Immature natural killer cell (primary cell): ENCODE results near the gene SCN2A. TPM values are rescaled to one million over a fixed set of nuclear protein-coding genes. Genes with fewer than 3 reads are reported as not detected.
"Not testable (repeated sequence)": the region's sequence is repeated elsewhere in the genome, so short reads cannot be mapped to it uniquely, and the experiment has no call there.

Source experiments
- DNase-seq, 3 donors: peaks; one replicate each; pipeline ENCODE4 v3.0.0; 2022; ENCODE audit warnings: mixed read lengths in 1 of 3
- H3K27ac Mint-ChIP-seq, 6 donors: one replicate each; pipeline ENCODE4 v1.8.0; 2020; ENCODE audit warnings: mixed read lengths in 6 of 6, mild to moderate bottlenecking in 5 of 6, inconsistent platforms in 4 of 6, moderate library complexity in 3 of 6
- H3K27me3 Mint-ChIP-seq, 3 donors: one replicate each; pipeline ENCODE4 v1.8.0; 2020 to 2021; ENCODE audit warnings: low read depth in 3 of 3, mild to moderate bottlenecking in 3 of 3, mixed read lengths in 3 of 3, moderate library complexity in 3 of 3, inconsistent platforms in 1 of 3
- H3K36me3 Mint-ChIP-seq, 3 donors: one replicate each; pipeline ENCODE4 v1.8.0; 2020; ENCODE audit warnings: mixed read lengths in 3 of 3, inconsistent platforms in 2 of 3, mild to moderate bottlenecking in 2 of 3
- H3K4me1 Mint-ChIP-seq, 2 donors: one replicate each; pipeline ENCODE4 v1.8.0; 2020; ENCODE audit warnings: inconsistent platforms in 2 of 2, mild to moderate bottlenecking in 2 of 2, mixed read lengths in 2 of 2, moderate library complexity in 1 of 2
- H3K4me3 Mint-ChIP-seq, 5 donors: one replicate each; pipeline ENCODE4 v1.8.0; 2020; ENCODE audit warnings: mild to moderate bottlenecking in 5 of 5, mixed read lengths in 5 of 5, inconsistent platforms in 3 of 5, moderate library complexity in 3 of 5
- H3K9me3 Mint-ChIP-seq, 6 donors: one replicate each; pipeline ENCODE4 v1.8.0; 2020; ENCODE audit warnings: mild to moderate bottlenecking in 6 of 6, mixed read lengths in 6 of 6, inconsistent platforms in 4 of 6, moderate library complexity in 3 of 6
- polyA plus RNA-seq, 3 donors: library from polyadenylated mRNA; unstranded; fragments of 300-500 nt; fragmentation: Illumina TruSeq; gene quantifications; one replicate each; pipeline ENCODE4 v1.2.3, GENCODE V29; 2021

SCN2A gene
- polyA plus RNA-seq, 3 donors from 2014 or later = not detected

DNA sequence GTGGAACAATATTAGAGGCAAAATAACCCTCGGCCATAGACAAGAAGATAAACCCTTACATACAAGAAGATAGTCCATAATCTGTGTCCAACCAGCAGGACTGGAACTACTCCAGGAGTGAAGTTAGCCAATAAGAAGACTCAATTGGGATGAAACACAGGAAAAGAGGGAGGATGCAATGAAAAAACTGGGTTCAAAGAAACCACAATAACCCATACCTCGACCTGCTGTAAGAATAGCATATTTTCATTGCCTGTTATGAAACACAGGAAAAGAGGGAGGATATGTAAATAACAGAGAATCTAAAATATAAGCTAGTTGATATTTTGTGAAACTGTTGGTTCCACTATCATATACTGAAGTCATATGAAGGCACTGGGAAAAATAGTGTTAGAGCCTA is 143.1 kb downstream of the SCN2A start:
- H3K4me3 Mint-ChIP-seq = no peak overlapping the region
- H3K27me3 Mint-ChIP-seq = peaks cover 0 to 3% (median 3%) of the 10 kb centered on the region in 3 donors
- peaks cover 0 to 2% (median 0%) of the 10 kb centered on the region in 6 donors for H3K9me3 Mint-ChIP-seq
- no peaks in the 10 kb centered on the region for H3K4me1 Mint-ChIP-seq
- no peaks in the 10 kb centered on the region for H3K36me3 Mint-ChIP-seq
- no peak for DNase-seq
- no peak overlapping the region for H3K27ac Mint-ChIP-seq

DNA sequence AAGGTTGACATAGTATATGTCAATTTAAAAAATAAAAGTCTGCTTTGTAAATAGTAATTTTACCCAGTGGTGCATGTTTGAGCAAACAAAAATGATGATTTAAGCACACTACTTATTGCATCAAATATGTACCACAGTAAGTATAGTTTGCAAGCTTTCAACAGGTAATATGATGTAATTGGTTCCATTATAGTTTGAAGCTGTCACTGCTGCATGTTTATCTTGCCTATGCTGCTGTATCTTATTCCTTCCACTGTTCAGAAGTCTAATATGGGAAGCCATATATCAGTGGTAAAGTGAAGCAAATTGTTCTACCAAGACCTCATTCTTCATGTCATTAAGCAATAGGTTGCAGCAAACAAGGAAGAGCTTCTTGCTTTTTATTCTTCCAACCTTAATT is 151.7 kb downstream of the SCN2A start:
- no peak for DNase-seq
- no peaks in the 10 kb centered on the region for H3K9me3 Mint-ChIP-seq
- H3K27me3 Mint-ChIP-seq = peaks cover 0 to 6% (median 0%) of the 10 kb centered on the region in 3 donors
- H3K4me1 Mint-ChIP-seq = peaks cover 12 to 19% of the 10 kb centered on the region in 2 donors
- no peak overlapping the region for H3K4me3 Mint-ChIP-seq
- H3K27ac Mint-ChIP-seq = no peak overlapping the region
- no peaks in the 10 kb centered on the region for H3K36me3 Mint-ChIP-seq

DNA sequence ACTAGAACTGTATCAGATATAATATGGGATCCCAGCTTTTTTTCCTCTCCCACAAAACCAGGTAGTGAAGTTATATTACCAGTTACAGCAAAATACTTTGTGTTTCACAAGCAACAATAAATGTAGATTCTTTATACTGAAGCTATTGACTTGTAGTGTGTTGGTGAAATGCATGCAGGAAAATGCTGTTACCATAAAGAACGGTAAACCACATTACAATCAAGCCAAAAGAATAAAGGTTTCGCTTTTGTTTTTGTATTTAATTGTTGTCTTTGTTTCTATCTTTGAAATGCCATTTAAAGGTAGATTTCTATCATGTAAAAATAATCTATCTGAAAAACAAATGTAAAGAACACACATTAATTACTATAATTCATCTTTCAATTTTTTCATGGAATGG is 152.6 kb downstream of the SCN2A start:
- H3K4me3 Mint-ChIP-seq = peak overlapping the region; percentile 14 to 49 (median 24)
- H3K36me3 Mint-ChIP-seq = no peaks in the 10 kb centered on the region
- H3K4me1 Mint-ChIP-seq = peaks cover 12 to 19% of the 10 kb centered on the region in 2 donors
- DNase-seq = no peak
- H3K9me3 Mint-ChIP-seq = no peaks in the 10 kb centered on the region
- H3K27me3 Mint-ChIP-seq = peaks cover 0 to 6% (median 0%) of the 10 kb centered on the region in 3 donors
- peak overlapping the region in 2 of 6 donors; percentile 62 to 78 for H3K27ac Mint-ChIP-seq

DNA sequence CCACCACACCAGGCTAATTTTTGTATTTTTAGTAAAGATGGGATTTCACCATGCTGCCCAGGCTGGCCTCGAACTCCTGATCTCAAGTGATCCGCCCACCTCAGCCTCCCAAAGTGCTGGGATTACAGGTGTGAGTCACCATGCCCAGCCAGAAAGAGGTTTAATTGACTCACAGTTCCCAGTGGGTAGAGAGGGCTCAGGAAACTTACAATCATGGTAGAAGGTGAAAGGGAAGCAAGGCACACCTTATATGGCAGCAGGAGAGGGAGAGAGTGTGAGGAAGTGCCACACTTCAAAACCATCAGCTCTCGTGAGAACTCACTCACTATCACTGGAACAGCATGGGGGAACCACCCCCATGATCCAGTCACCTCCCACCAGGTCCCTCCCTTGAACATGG is 159.4 kb downstream of the SCN2A start:
- H3K27me3 Mint-ChIP-seq, H3K27ac Mint-ChIP-seq, H3K36me3 Mint-ChIP-seq, H3K9me3 Mint-ChIP-seq, DNase-seq, H3K4me3 Mint-ChIP-seq, H3K4me1 Mint-ChIP-seq: not testable (repeated sequence)

DNA sequence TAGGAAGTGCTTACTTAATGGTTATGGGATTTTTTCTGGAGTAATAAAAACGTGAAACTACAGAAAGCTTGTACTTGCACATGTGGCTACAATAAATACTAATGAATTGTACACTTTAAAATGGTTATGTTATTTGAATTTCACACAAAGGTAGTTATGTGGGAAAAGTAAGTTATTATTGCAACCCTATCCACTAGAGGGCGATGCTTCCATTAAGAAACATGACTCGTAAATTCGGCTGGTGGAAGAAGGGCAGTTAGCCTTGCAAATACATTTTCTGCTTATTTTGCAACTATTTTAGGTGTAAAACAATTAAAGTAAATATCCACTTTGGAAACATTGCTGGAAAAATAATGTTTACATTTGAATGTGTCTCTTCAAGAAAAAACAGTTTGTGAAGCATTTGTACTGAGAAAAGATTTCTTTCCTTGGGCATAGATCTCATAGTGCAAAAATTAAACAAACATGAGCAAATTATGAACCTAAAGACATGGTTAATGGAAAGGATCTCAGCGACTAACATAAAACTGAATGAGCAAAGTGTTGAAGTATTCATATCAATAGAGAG is 162.2 kb downstream of the SCN2A start:
- peak; percentile 42 to 55 (median 50) for DNase-seq
- Mint-ChIP-seq H3K9me3 (no peaks in the 10 kb centered on the region), H3K27me3 (peaks cover 1 to 4% (median 2%) of the 10 kb centered on the region in 3 donors), H3K36me3 (no peaks in the 10 kb centered on the region), H3K27ac (no peak overlapping the region), H3K4me3 (no peak overlapping the region), H3K4me1 (peaks cover 3 to 8% of the 10 kb centered on the region in 2 donors)

DNA sequence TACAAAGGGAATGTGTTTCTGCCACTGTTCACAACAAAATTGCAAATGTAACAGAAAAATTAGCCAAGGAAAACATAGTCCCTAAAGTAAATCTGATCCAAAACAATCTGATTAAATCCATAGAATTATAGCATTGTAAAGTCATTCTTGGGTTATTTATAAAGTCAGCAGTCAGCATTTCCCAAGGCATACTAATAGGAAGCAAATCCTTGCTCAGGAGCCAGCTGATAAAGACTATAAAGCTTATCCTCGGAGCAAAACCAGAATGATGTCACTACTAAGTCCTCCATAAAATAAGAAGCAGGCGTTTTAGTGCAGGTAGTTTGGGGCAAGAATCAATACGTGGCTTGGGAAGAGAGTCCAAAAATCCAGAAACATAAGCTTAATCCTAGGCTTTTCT is 162.9 kb downstream of the SCN2A start:
- no peaks in the 10 kb centered on the region for H3K9me3 Mint-ChIP-seq
- H3K27me3 Mint-ChIP-seq = peaks cover 1 to 4% (median 2%) of the 10 kb centered on the region in 3 donors
- no peaks in the 10 kb centered on the region for H3K36me3 Mint-ChIP-seq
- DNase-seq = no peak
- no peak overlapping the region for H3K4me3 Mint-ChIP-seq
- no peak overlapping the region for H3K27ac Mint-ChIP-seq
- peaks cover 3 to 8% of the 10 kb centered on the region in 2 donors for H3K4me1 Mint-ChIP-seq

DNA sequence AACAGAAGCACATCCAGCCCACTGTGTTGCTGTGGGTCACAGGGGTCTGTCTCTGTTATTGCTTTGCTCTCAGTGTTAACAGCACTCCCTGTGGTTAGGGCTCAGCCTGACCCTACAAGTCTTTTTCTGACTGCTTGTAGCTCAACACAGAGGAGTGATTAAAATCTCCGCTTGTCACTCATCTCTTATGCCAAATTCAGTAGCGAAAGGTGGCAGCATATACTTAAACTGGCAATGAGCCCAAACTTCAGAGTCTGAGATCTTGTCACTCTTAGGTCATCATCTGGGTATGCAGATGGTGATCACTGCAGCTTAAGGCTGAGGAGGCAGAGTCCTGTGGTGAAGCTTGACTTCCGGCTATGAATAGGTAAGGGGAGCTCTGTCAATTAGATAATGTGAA is 167.0 kb downstream of the SCN2A start:
- no peaks in the 10 kb centered on the region for H3K9me3 Mint-ChIP-seq
- H3K27ac Mint-ChIP-seq = no peak overlapping the region
- H3K36me3 Mint-ChIP-seq = no peaks in the 10 kb centered on the region
- peaks cover 3 to 8% of the 10 kb centered on the region in 2 donors for H3K4me1 Mint-ChIP-seq
- H3K4me3 Mint-ChIP-seq = no peak overlapping the region
- DNase-seq = no peak
- H3K27me3 Mint-ChIP-seq = peaks cover 0 to 12% (median 5%) of the 10 kb centered on the region in 3 donors

DNA sequence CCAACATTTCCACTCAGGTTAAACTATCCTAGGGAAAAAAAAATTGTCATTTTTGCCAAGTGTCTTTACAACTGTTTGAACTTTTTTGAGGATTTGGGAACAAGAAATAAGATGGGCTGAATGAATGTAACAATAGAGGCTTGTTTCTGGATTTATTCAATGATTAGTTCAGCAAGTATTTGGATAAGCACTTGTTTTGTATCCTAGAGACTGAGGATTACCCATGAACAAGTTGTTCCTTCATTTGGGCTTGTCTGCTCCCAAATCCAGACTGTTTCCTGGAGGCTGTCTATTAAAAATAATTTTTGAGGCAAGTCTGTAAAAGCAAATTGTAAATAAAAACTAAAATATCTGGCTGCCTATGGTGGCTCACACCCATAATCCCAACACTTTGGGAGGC is 168.3 kb downstream of the SCN2A start:
- no peak for DNase-seq
- Mint-ChIP-seq H3K4me3 (no peak overlapping the region), H3K4me1 (no peaks in the 10 kb centered on the region), H3K36me3 (no peaks in the 10 kb centered on the region), H3K9me3 (no peaks in the 10 kb centered on the region), H3K27me3 (peaks cover 0 to 8% (median 5%) of the 10 kb centered on the region in 3 donors), H3K27ac (no peak overlapping the region)

DNA sequence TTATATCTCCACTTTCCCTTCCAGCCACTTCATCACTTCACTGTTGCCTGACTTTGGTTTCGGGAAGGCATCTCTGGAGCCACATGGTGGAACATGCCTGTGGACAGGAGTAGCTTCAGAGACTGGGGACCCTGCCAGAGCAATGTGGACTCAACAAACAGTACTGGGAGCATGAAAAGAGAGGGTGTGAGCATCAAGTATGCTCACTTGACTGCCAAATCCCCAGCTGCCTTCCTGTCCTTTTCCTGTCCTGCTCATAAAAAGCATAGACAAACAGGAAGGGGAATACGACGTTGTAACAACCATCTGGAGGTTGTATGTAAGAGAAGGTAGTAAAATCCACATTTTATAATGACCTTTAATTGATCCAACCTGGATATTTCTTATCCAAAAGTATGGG is 169.0 kb downstream of the SCN2A start:
- DNase-seq = no peak
- Mint-ChIP-seq H3K27me3 (peaks cover 0 to 8% (median 5%) of the 10 kb centered on the region in 3 donors), H3K27ac (no peak overlapping the region), H3K4me1 (no peaks in the 10 kb centered on the region), H3K4me3 (no peak overlapping the region), H3K9me3 (no peaks in the 10 kb centered on the region), H3K36me3 (no peaks in the 10 kb centered on the region)

DNA sequence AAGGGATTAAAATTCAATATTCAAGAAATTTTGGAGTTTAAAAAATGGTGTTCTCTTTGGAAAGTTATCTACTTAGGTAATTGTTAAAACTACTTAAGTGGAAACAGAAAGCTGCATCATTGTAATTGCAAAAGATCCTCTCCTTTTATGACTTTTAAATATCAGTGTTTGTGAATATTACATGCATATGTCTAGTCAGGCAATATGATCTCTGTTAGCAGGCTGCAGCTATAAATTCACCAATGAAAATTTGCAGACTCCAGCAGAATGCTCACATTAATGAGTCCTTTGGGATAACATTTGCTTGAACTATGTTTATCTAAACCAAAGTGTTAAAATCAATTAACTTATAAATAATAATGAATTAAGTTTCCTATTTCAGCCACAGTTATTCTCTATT is 171.1 kb downstream of the SCN2A start:
- H3K27me3 Mint-ChIP-seq = peaks cover 1 to 8% (median 4%) of the 10 kb centered on the region in 3 donors
- H3K9me3 Mint-ChIP-seq = no peaks in the 10 kb centered on the region
- H3K36me3 Mint-ChIP-seq = peaks cover 0 to 3% (median 0%) of the 10 kb centered on the region in 3 donors
- no peak overlapping the region for H3K27ac Mint-ChIP-seq
- H3K4me3 Mint-ChIP-seq = no peak overlapping the region
- DNase-seq = no peak
- no peaks in the 10 kb centered on the region for H3K4me1 Mint-ChIP-seq

DNA sequence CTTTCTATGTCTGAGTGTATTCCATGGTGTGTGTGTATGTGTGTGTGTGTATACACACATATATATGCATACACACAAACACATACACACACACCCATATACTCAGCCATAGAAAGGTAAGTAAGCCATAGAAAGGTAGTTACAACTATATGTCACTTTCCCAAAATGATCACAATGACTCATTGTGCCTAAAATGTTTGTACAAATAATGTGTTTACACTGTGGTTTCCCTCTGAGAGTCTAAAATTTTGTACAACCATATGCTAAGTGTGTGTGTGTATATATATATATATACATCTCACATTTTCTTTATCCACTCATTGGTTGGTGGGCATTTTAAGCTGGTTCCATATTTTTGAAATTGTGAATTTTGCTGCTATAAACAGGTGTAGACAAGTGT is 175.0 kb downstream of the SCN2A start:
- DNase-seq = no peak
- Mint-ChIP-seq H3K4me1 (no peaks in the 10 kb centered on the region), H3K27me3 (peaks cover 4 to 7% (median 5%) of the 10 kb centered on the region in 3 donors), H3K36me3 (peaks cover 0 to 5% (median 0%) of the 10 kb centered on the region in 3 donors), H3K4me3 (no peak overlapping the region), H3K27ac (no peak overlapping the region), H3K9me3 (peaks cover 0 to 15% (median 7%) of the 10 kb centered on the region in 6 donors)

DNA sequence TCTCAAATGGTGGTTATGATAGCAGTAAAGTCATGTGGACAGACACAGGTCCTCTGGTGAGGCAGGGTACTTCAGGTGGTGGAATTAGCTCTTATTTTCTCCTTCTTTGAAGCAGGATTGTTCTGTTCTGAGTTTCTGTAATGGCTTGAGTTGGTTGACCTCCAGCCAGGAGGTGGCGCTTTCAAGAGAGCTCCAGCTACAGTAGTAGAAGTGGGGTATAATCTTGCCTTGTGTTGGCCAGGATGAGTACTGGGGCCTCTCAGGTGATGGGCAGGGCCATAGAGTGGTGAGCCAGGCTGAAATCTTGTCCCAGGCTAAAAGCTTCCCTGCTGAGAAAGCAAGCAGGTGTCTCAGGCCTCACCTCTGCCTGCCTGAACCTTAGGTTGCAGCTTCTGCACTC is 177.8 kb downstream of the SCN2A start:
- Mint-ChIP-seq H3K4me3 (no peak overlapping the region), H3K4me1 (no peaks in the 10 kb centered on the region), H3K9me3 (peaks cover 0 to 15% (median 7%) of the 10 kb centered on the region in 6 donors), H3K27ac (no peak overlapping the region), H3K27me3 (peaks cover 4 to 7% (median 5%) of the 10 kb centered on the region in 3 donors), H3K36me3 (peaks cover 0 to 6% (median 0%) of the 10 kb centered on the region in 3 donors)
- no peak for DNase-seq

DNA sequence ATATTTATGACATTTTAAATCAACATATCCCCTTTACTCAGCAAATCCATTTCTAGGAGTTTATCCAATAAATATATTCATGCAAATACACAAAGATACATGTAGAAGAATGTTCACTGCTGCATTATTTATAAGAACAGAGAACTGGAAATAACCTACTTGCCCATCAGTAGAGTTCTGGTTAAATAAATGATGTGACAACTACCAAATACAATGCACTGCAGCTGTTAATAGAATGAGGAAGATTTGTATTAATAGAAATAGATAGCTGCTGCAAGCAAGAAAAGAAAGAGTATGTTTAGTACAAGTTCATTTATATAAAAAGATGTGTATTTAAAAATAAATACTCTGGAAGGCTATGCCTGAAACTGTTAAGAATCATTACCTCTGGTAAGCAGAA is 181.0 kb downstream of the SCN2A start:
- H3K27me3 Mint-ChIP-seq = peaks cover 2 to 7% (median 5%) of the 10 kb centered on the region in 3 donors
- no peaks in the 10 kb centered on the region for H3K4me1 Mint-ChIP-seq
- H3K27ac Mint-ChIP-seq = no peak overlapping the region
- H3K36me3 Mint-ChIP-seq = peaks cover 0 to 5% (median 5%) of the 10 kb centered on the region in 3 donors
- DNase-seq = no peak
- no peak overlapping the region for H3K4me3 Mint-ChIP-seq
- peaks cover 0 to 15% (median 9%) of the 10 kb centered on the region in 6 donors for H3K9me3 Mint-ChIP-seq

DNA sequence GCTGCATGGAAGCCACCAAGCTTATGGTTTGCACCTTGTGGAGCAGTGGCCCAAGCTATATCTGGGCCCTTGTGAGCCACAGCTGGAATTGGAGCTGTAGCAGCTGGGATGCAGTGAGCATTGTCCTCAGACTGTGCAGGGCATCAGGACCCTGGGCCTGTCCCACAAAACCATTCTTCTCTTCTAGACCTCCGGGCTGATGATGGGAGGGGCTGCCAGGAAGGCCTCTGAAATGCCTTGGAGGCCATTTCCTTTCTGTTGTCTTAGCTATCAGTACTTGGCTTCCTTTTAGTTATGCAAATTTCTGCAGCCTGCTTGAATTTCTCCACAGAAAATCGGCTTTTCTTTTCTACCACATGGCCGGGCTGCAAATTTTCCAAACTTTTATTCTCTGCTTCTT is 183.9 kb downstream of the SCN2A start:
- Mint-ChIP-seq H3K4me3 (no peak overlapping the region), H3K4me1 (no peaks in the 10 kb centered on the region), H3K27ac (no peak overlapping the region), H3K27me3 (peaks cover 0 to 8% (median 2%) of the 10 kb centered on the region in 3 donors), H3K9me3 (peaks cover 0 to 6% (median 0%) of the 10 kb centered on the region in 6 donors), H3K36me3 (peaks cover 0 to 5% (median 3%) of the 10 kb centered on the region in 3 donors)
- no peak for DNase-seq

DNA sequence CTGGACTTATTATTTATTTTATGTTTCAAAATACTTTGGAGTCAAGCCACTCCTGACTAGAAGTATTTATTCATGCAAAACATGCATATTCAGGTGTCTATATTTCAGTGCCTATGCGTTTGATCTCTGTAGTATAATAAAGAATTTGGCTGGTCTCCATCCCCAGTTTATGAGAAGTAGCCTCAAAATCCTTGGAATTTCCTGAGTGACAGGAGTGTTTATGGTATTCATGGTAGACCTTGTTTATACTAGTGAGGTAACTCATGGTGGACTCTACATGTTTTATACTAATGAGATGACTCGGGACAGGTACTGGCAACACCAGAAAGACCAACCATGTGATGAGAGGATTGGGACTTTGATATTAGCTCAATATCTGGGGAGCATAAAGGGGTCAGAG is 186.3 kb downstream of the SCN2A start:
- Mint-ChIP-seq H3K27me3 (peaks cover 0 to 8% (median 0%) of the 10 kb centered on the region in 3 donors), H3K36me3 (peaks cover 0 to 5% (median 3%) of the 10 kb centered on the region in 3 donors)

More for the DNA sequence above, 186.3 kb downstream of the SCN2A start:
- Mint-ChIP-seq H3K27ac (no peak overlapping the region), H3K4me3 (no peak overlapping the region), H3K9me3 (peaks cover 0 to 6% (median 0%) of the 10 kb centered on the region in 6 donors), H3K4me1 (no peaks in the 10 kb centered on the region)
- no peak for DNase-seq
